ENCODE measurements around the gene SPHK1.

The SPHK1 gene

DNA sequence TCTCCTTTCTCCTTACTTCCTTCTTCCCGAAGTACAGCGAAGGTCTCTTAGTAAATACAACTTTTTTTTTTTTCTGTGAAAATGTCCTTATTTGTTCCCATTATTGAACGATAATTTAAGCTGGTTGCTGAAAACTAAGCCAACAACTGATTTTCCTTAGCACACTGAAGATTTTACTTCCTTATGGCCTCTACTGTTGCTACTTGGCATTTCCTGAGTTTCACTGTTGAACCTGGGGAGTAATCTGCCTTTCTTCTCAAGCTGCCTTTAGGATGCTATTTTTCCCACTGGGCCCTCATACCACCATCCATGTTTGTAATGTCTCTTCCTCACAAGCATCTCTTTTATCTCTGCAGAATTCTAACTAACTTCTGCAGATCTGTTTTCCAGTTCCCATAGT, 42.4 kb downstream of the SPHK1 start:
- Histone ChIP-seq H3K36me3 (peaks cover 14% of the 10 kb centered on the region), H3K4me3 (ENCODE audit: low read depth, low read length) (no peak overlapping the region), H3K27me3 (ENCODE audit: insufficient read depth, low read depth, severe bottlenecking) (no peaks in the 10 kb centered on the region), H3K9me3 (ENCODE audit: severe bottlenecking) (no peaks in the 10 kb centered on the region), H3K27ac (no peak overlapping the region)
- DNase-seq: no peak
- TF ChIP-seq, protein P1, sequence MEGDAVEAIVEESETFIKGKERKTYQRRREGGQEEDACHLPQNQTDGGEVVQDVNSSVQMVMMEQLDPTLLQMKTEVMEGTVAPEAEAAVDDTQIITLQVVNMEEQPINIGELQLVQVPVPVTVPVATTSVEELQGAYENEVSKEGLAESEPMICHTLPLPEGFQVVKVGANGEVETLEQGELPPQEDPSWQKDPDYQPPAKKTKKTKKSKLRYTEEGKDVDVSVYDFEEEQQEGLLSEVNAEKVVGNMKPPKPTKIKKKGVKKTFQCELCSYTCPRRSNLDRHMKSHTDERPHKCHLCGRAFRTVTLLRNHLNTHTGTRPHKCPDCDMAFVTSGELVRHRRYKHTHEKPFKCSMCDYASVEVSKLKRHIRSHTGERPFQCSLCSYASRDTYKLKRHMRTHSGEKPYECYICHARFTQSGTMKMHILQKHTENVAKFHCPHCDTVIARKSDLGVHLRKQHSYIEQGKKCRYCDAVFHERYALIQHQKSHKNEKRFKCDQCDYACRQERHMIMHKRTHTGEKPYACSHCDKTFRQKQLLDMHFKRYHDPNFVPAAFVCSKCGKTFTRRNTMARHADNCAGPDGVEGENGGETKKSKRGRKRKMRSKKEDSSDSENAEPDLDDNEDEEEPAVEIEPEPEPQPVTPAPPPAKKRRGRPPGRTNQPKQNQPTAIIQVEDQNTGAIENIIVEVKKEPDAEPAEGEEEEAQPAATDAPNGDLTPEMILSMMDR (IDR thresholded peaks at IDR 0.05; ENCODE audit: low read depth, low read length): no peak

GRCh38 chr17:76427501-76428231, 43.3 kb downstream of the SPHK1 start:
- Histone ChIP-seq H3K27ac (no peak overlapping the region), H3K4me3 (ENCODE audit: low read depth, low read length) (no peak overlapping the region), H3K27me3 (ENCODE audit: insufficient read depth, low read depth, severe bottlenecking) (no peaks in the 10 kb centered on the region), H3K36me3 (peaks cover 9% of the 10 kb centered on the region), H3K9me3 (ENCODE audit: severe bottlenecking) (no peaks in the 10 kb centered on the region)
- TF ChIP-seq, protein P1 (IDR thresholded peaks at IDR 0.05; ENCODE audit: low read depth, low read length): no peak
- no peak for DNase-seq

- TF ChIP-seq, protein P1 (IDR thresholded peaks at IDR 0.05; ENCODE audit: low read depth, low read length): no peak
- Histone ChIP-seq H3K27ac (no peak overlapping the region), H3K36me3 (peaks cover 3% of the 10 kb centered on the region; the same call in 1 of the 2 replicates), H3K4me3 (ENCODE audit: low read depth, low read length) (no peak overlapping the region), H3K9me3 (ENCODE audit: severe bottlenecking) (no peaks in the 10 kb centered on the region), H3K27me3 (ENCODE audit: insufficient read depth, low read depth, severe bottlenecking) (no peaks in the 10 kb centered on the region)
- no peak for DNase-seq
These were observed 44.1 kb downstream of the SPHK1 start for GRCh38 chr17:76428511-76428910.

- Histone ChIP-seq H3K4me3 (ENCODE audit: low read depth, low read length) (no peak overlapping the region), H3K9me3 (ENCODE audit: severe bottlenecking) (no peaks in the 10 kb centered on the region), H3K27ac (no peak overlapping the region), H3K27me3 (ENCODE audit: insufficient read depth, low read depth, severe bottlenecking) (no peaks in the 10 kb centered on the region), H3K36me3 (peaks cover 3% of the 10 kb centered on the region; the same call in 1 of the 2 replicates)
- no peak for DNase-seq
- TF ChIP-seq, protein P1 (IDR thresholded peaks at IDR 0.05; ENCODE audit: low read depth, low read length): no peak
These were observed 47.1 kb downstream of the SPHK1 start for GRCh38 chr17:76431509-76431908.

DNA sequence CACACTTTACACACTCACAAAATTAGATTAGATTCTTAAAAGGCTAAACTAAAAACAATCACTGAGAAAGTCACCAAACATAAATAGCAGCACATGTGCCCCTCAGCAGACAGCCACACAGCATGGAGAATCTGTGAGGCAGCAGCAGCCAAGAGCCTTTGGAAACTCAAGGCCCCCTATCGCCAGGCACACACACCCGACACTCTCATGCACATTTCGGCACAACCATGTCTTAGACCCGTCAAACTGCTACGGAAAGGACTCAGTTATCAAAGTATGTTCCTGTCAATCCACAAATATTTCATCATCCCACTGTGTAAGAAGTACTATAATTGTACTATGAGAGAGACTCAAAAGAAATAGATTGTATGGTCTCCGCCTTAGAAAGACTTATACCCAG, 47.6 kb downstream of the SPHK1 start:
- DNase-seq: no peak
- TF ChIP-seq, protein P1 (IDR thresholded peaks at IDR 0.05; ENCODE audit: low read depth, low read length): no peak
- Histone ChIP-seq H3K27me3 (ENCODE audit: insufficient read depth, low read depth, severe bottlenecking) (no peaks in the 10 kb centered on the region), H3K36me3 (peaks cover 6% of the 10 kb centered on the region), H3K9me3 (ENCODE audit: severe bottlenecking) (no peaks in the 10 kb centered on the region), H3K4me3 (ENCODE audit: low read depth, low read length) (no peak overlapping the region), H3K27ac (no peak overlapping the region)
